ENCODE data around the gene FHIT.

The FHIT gene

DNA sequence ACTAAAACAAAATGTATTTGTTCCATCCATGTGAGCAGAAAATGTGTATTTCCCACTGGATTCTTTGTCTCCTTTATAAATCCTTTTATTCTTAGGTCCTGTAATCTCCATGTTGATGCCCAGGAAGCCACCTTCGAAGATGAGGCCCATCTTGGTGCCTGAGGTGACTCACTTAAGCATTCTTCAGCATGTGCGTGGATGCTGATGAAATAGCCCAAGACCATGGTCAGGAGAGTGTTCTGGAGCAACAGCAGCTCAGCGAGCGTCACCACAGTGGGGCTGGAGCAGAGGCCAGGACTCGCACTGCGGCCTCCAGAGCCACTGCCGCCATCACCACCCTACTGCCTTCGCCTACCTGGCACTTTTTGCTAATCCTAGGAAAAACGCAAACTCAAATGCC lies 520.9 kb downstream of the FHIT start:
- FAIRE-seq (no peak), DNase-seq (ENCODE audit: insufficient read length, low spot score) (no peak)
- TF ChIP-seq, protein P1, sequence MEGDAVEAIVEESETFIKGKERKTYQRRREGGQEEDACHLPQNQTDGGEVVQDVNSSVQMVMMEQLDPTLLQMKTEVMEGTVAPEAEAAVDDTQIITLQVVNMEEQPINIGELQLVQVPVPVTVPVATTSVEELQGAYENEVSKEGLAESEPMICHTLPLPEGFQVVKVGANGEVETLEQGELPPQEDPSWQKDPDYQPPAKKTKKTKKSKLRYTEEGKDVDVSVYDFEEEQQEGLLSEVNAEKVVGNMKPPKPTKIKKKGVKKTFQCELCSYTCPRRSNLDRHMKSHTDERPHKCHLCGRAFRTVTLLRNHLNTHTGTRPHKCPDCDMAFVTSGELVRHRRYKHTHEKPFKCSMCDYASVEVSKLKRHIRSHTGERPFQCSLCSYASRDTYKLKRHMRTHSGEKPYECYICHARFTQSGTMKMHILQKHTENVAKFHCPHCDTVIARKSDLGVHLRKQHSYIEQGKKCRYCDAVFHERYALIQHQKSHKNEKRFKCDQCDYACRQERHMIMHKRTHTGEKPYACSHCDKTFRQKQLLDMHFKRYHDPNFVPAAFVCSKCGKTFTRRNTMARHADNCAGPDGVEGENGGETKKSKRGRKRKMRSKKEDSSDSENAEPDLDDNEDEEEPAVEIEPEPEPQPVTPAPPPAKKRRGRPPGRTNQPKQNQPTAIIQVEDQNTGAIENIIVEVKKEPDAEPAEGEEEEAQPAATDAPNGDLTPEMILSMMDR (IDR thresholded peaks at IDR 0.05; ENCODE audit: insufficient read depth, missing control alignments) = no peak

DNA sequence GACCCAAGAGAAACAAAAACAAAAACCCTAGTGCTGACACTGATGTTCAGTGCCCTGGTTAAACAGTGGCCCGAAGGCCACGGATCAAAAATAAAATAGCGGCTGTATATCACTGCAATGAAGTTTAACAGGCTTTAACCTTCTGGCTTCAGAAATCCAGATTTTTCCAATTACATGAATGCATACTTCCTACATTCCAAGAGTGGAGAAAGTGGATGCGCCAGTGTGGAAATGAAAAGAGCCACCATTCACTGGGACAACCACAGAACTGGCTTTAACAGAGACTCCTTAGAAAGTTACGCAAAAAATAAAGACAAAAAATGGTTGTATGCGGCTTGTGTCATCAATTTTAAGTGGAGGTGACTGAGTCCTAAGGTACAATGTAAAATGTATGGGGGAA lies 522.2 kb downstream of the FHIT start:
- FAIRE-seq (no peak), DNase-seq (ENCODE audit: insufficient read length, low spot score) (no peak)
- TF ChIP-seq, protein P1 (IDR thresholded peaks at IDR 0.05; ENCODE audit: insufficient read depth, missing control alignments) = no peak

DNA sequence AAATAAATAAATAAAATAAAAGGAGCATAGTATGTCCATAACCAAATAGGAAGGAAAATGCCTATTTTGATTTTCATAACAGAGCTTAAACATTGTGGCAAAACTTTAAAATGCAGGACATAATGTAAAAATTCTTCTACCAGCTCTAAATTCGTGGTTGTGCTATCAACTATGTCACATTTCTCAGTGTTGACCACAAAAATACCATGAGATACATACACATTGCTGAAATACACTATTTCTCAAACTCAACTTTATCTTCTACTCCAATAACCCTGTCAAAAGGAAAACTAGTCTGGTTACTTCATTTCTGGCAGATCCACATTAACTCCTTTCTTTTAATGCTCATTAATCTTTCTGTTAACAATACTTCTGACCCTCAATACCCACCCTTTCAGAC lies 523.2 kb downstream of the FHIT start:
- no peak for DNase-seq (ENCODE audit: insufficient read length, low spot score)
- no peak for FAIRE-seq
- TF ChIP-seq, protein P1 (IDR thresholded peaks at IDR 0.05; ENCODE audit: insufficient read depth, missing control alignments) = no peak

DNA sequence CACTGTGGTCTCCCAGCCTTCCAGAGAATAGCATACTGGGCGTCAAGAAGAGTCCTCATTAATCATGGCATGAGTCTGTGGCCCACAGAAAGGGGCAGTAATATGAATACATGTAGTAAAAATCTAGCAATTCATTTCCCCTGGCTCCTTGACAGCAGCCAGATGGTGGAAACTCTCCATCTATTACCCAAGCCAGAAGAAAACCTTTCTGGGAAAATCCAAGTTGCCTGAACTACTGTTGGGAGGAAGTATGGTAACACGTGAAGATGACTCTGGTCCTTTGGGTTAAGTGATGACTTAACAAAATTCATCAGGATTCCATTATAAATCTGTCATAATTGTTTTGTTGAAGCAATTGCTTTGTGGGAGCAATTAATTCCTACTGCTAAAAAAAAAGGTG lies 530.5 kb downstream of the FHIT start:
- TF ChIP-seq, protein P1 (IDR thresholded peaks at IDR 0.05; ENCODE audit: insufficient read depth, missing control alignments) = no peak
- DNase-seq (ENCODE audit: insufficient read length, low spot score) (no peak), FAIRE-seq (no peak)

DNA sequence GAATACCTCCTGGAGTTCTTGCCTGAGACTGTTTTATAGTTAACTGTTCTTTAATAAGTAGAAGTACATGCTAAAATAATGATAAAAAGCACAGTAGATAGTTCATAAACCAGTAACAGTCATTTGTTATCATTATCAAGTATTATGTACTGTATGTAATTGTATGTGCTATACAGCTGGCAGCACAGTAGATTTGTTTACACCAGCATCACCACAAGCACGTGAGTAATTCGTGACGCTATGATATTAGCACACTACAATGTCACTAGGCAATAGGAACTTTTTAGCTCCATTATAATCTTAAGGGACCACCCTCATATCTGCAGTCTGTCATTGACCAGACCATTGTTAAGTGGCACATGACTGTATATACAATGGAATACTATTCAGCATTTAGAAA lies 534.7 kb downstream of the FHIT start:
- FAIRE-seq (no peak), DNase-seq (ENCODE audit: insufficient read length, low spot score) (no peak)
- TF ChIP-seq, protein P1 (IDR thresholded peaks at IDR 0.05; ENCODE audit: insufficient read depth, missing control alignments) = no peak

DNA sequence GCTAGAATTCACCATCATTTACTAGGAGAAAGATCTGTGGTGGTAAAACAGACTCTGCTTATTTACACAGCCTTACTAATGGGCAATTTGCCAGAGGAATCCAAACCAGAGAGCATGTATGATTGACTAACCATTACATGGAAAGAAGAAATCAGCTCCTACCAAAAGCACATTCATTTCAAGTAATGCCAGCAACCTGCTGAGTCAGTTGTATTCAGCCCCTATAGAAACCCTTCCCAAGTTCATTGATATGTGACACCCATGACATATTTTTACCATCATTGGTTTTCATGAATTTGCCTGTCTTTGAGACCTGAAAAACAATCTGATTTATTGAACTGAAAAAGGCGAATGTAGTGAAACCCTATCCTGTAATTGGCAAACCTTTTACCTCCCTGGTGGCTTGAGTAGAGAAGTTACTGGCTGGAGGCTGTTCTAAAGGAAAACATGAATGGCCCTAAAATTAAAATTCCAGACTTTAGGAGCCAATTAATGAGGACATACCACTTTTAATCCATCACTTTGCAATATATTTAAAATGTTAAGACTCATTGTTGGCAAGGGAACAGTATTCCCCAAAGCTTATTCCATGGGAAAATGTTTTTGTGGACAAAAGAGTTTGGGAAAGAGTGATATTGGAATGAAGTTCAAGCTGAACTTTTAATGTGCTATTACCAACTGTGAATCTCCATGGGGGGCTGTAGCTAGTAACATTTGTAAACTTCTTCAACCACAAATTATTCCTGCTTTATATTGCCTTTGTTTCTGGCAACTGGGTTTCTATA lies 542.9 kb downstream of the FHIT start:
- DNase-seq (ENCODE audit: insufficient read length, low spot score) = no peak
- TF ChIP-seq, protein P1 (IDR thresholded peaks at IDR 0.05; ENCODE audit: insufficient read depth, missing control alignments) = no peak
- FAIRE-seq = no peak

DNA sequence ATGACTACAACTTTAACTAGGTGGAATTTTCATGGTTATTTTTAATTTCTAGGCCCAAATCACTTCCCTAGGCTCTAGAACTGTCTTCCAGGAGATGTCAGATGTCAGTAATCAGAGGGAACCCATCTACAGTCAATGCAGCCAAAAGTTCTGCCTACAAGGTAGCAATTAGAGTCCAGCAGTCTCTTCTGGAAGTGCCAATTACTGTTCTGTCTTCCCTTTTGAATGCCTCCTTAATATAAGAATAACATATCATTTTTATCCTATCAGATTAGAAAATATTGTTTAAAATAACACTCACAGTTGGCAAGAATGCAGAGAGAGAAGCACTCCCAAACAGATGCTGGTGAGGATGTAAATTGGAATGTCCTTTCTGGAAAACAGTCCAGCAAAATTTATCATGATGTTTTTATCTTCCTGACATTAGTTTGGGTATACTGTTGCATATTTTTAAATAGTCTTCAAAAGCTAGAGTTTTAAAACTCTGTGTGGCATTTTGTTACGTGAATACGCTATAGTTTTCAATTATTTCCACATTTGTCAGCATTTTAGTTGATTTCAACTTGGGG lies 543.7 kb downstream of the FHIT start:
- TF ChIP-seq, protein P1 (IDR thresholded peaks at IDR 0.05; ENCODE audit: insufficient read depth, missing control alignments) = no peak
- no peak for DNase-seq (ENCODE audit: insufficient read length, low spot score)
- FAIRE-seq = no peak

All from D721Med (cell line).